GM12878 (cell line): ENCODE measurements around the gene GTF2F2.

Experiments used
- BCL3 ChIP-seq: IDR thresholded peaks from 2 replicates; pipeline ENCODE4 v1.6.1; 2011; ENCODE audit warnings: borderline replicate concordance, low read depth, mild to moderate bottlenecking, moderate library complexity, low read length; ENCODE audit not compliant: insufficient read depth, poor library complexity, severe bottlenecking
- CHD1 ChIP-seq: IDR thresholded peaks from 2 replicates; pipeline ENCODE4 v1.6.1; 2012; ENCODE audit warnings: low read depth, low read length, improper control_type of control experiment
- CTCF ChIP-seq, 3 experiments: IDR thresholded peaks in 2 of 3; conservative IDR thresholded peaks in 1 of 3; 2 replicates each; pipeline ENCODE4 v1.5.1; 2011; ENCODE audit warnings: low read depth in 3 of 3, low read length in 3 of 3, mild to moderate bottlenecking in 3 of 3, control low read depth in 2 of 3, moderate library complexity in 2 of 3, inconsistent platforms in 1 of 3, mixed read lengths in 1 of 3; ENCODE audit not compliant: control insufficient read depth in 2 of 3, insufficient read depth in 1 of 3; ENCODE audit errors: extremely low read depth in 1 of 3
- EP300 ChIP-seq, 2 experiments: fragments of 150-350 bp in 1 of 2; IDR thresholded peaks; 2 replicates each; pipeline ENCODE4 v1.6.1; 2011 to 2012; ENCODE audit warnings: low read depth in 2 of 2, low read length in 2 of 2, borderline replicate concordance in 1 of 2, improper control_type of control experiment in 1 of 2, inconsistent platforms in 1 of 2; ENCODE audit not compliant: control insufficient read depth in 1 of 2
- MTA2 ChIP-seq: fragments of 450-650 bp; IDR thresholded peaks from 2 replicates; pipeline ENCODE4 v1.6.1; 2016; ENCODE audit warnings: low read depth, mild to moderate bottlenecking, moderate library complexity
- MTA3 ChIP-seq: IDR thresholded peaks from 2 replicates; pipeline ENCODE4 v1.6.1; 2012; ENCODE audit warnings: low read length, inconsistent platforms, borderline replicate concordance
- NFXL1 ChIP-seq: fragments of 450-650 bp; IDR thresholded peaks from 2 replicates; pipeline ENCODE4 v1.6.1; 2017; ENCODE audit warnings: antibody characterized with exemption, mild to moderate bottlenecking, borderline replicate concordance
- NRF1 ChIP-seq: conservative IDR thresholded peaks from 2 replicates; pipeline ENCODE4 v1.6.1; 2011; ENCODE audit warnings: mild to moderate bottlenecking, low read depth, low read length, improper control_type of control experiment
- RAD21 ChIP-seq: IDR thresholded peaks from 2 replicates; pipeline ENCODE4 v1.6.1; 2011; ENCODE audit warnings: mild to moderate bottlenecking, low read depth, low read length, moderate library complexity; ENCODE audit not compliant: insufficient read depth
- RCOR1 ChIP-seq: conservative IDR thresholded peaks from 2 replicates; pipeline ENCODE4 v1.6.1; 2012; ENCODE audit warnings: low read depth, low read length, improper control_type of control experiment
- RFX5 ChIP-seq: IDR thresholded peaks from 2 replicates; pipeline ENCODE4 v1.6.1; 2011; ENCODE audit warnings: low read depth, low read length, improper control_type of control experiment
- SMC3 ChIP-seq: IDR thresholded peaks from 2 replicates; pipeline ENCODE4 v1.6.1; 2011; ENCODE audit warnings: low read length, improper control_type of control experiment, borderline replicate concordance
- USF2 ChIP-seq: IDR thresholded peaks from 2 replicates; pipeline ENCODE4 v1.6.1; 2011; ENCODE audit warnings: low read depth, low read length, improper control_type of control experiment, borderline replicate concordance

DNA sequence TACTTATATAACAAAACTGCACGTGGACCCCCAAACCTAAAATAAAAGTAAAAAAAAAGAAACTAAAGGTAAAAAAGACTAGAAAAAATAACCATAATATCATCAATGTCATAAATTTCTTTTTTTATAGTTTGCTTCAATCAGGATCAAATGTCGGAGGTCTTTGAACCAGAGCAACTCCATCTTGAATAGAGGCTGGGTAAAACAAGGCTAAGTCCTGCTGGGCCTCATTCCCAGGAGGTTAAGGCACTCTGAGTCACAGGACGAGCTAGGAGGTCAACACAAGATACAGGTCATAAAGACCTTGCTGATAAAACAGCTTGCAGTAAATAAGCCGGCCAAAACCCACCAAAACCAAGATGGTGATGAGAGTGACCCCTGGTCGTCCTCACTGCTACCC, 196.7 kb downstream of the GTF2F2 start:
- no peak for TF ChIP-seq MTA3
- no peak for TF ChIP-seq CTCF (IDR thresholded peaks at IDR 0.05 in 2 of 3, conservative IDR thresholded peaks at IDR 0.05 in 1 of 3; ENCODE audit: control insufficient read depth in 2 of 3, extremely low read depth in 1 of 3, insufficient read depth in 1 of 3, low read depth in 3 of 3, low read length in 3 of 3)
- no peak for TF ChIP-seq NFXL1
- TF ChIP-seq BCL3: no peak
- TF ChIP-seq EP300 (IDR thresholded peaks at IDR 0.05; ENCODE audit: borderline replicate concordance in 1 of 2, control insufficient read depth in 1 of 2, low read depth in 2 of 2, low read length in 2 of 2): no peak
- TF ChIP-seq CHD1: no peak
- TF ChIP-seq RFX5: no peak
- TF ChIP-seq MTA2: no peak
- no peak for TF ChIP-seq RCOR1
- no peak for TF ChIP-seq NRF1
- no peak for TF ChIP-seq USF2
- TF ChIP-seq SMC3: no peak
- TF ChIP-seq RAD21: no peak
